CD4-positive, CD25-positive, alpha-beta regulatory T cell (primary cell): ENCODE measurements around the gene MLLT6. TPM values are rescaled to one million over a fixed set of nuclear protein-coding genes. Genes with fewer than 3 reads are reported as not detected.

ENCODE experiments used
- ATAC-seq, 2 donors: fragments of 150-1000 bp; cut with Tn5 transposase; one replicate each; pipeline ENCODE4 v1.10.0; 2021; ENCODE audit warnings: low read depth in 2 of 2, moderate number of reproducible peaks in 2 of 2, moderate library complexity in 1 of 2
- DNase-seq, 3 donors: peaks; one replicate each; pipeline versions ENCODE4 v3.0.0 to v3.0.0-alpha.2; 2012 to 2022; ENCODE audit warnings: mixed read lengths in 1 of 3
- H3K27ac ChIP-seq: one replicate; pipeline ENCODE4 v1.7.0; 2013; ENCODE audit warnings: mild to moderate bottlenecking, low read length; ENCODE audit not compliant: insufficient read depth, poor library complexity, severe bottlenecking
- H3K27me3 ChIP-seq: one replicate; pipeline ENCODE4 v1.7.0; 2013; ENCODE audit warnings: low read length; ENCODE audit not compliant: control insufficient read depth, insufficient read depth
- H3K36me3 ChIP-seq: one replicate; pipeline ENCODE4 v1.7.0; 2013; ENCODE audit warnings: mild to moderate bottlenecking, low read length, moderate library complexity; ENCODE audit not compliant: control insufficient read depth, insufficient read depth
- H3K4me1 ChIP-seq: 2 replicates; pipeline ENCODE4 v1.7.0; 2013; ENCODE audit warnings: mild to moderate bottlenecking, low read length; ENCODE audit not compliant: insufficient read depth, control insufficient read depth, poor library complexity, severe bottlenecking
- H3K4me3 ChIP-seq: one replicate; pipeline ENCODE4 v1.7.0; 2013; ENCODE audit warnings: low read depth, mild to moderate bottlenecking, low read length, moderate library complexity
- H3K9me3 ChIP-seq, 2 experiments: 1 replicate in 1 of 2; 2 replicates in 1 of 2; pipeline ENCODE4 v1.7.0; 2013; ENCODE audit warnings: low read length in 2 of 2, mild to moderate bottlenecking in 1 of 2, moderate library complexity in 1 of 2; ENCODE audit not compliant: control insufficient read depth in 2 of 2
- H3K27ac Mint-ChIP-seq, 3 donors: one replicate each; pipeline ENCODE4 v1.8.0; 2020 to 2022; ENCODE audit warnings: mild to moderate bottlenecking in 3 of 3, mixed read lengths in 3 of 3, moderate library complexity in 2 of 3
- H3K27me3 Mint-ChIP-seq: one replicate; pipeline ENCODE4 v1.8.0; 2022; ENCODE audit warnings: mild to moderate bottlenecking, mixed read lengths
- H3K36me3 Mint-ChIP-seq: one replicate; pipeline ENCODE4 v1.8.0; 2020; ENCODE audit warnings: mixed read lengths
- H3K4me1 Mint-ChIP-seq, 4 donors: one replicate each; pipeline ENCODE4 v1.8.0; 2020 to 2022; ENCODE audit warnings: mixed read lengths in 4 of 4, mild to moderate bottlenecking in 1 of 4
- H3K4me3 Mint-ChIP-seq, 4 donors: one replicate each; pipeline ENCODE4 v1.8.0; 2020 to 2022; ENCODE audit warnings: mild to moderate bottlenecking in 4 of 4, mixed read lengths in 4 of 4, moderate library complexity in 3 of 4
- H3K9me3 Mint-ChIP-seq, 7 donors: one replicate each; pipeline ENCODE4 v1.8.0; 2020 to 2022; ENCODE audit warnings: mixed read lengths in 7 of 7, mild to moderate bottlenecking in 3 of 7, moderate library complexity in 2 of 7
- polyA plus RNA-seq, 4 donors: library from polyadenylated mRNA; unstranded; fragments of 300-500 nt; fragmentation: Illumina TruSeq; gene quantifications; one replicate each; pipeline ENCODE4 v1.2.3, GENCODE V29; 2021
- total RNA-seq: library from RNA; stranded (reverse); gene quantifications from one replicate; pipeline ENCODE4 v1.2.3, GENCODE V29; 2022

The MLLT6 gene
- total RNA-seq = 361 TPM
- 1 to 10 TPM; 5.2 to 6.8 (median 6.6) TPM for polyA plus RNA-seq

GRCh38 chr17:38704606-38705522, at the start of gene MLLT6:
TSS of gene MLLT6 (plus strand) at chr17:38705273. CDS start at chr17:38705633, 360 bp downstream.
- Mint-ChIP-seq H3K36me3 (peaks cover 15% of the 10 kb centered on the region), H3K4me1 (peaks cover 12 to 63% (median 30%) of the 10 kb centered on the region in 4 donors), H3K4me3 (peak within 1 kb of the TSS; percentile 97 to 100 (median 98)), H3K27ac (peak within 1 kb of the TSS; percentile 96 to 100 (median 99)), H3K9me3 (peaks cover 0 to 3% (median 0%) of the 10 kb centered on the region in 7 donors), H3K27me3 (no peaks in the 10 kb centered on the region)
- Histone ChIP-seq H3K9me3 (no peaks in the 10 kb centered on the region), H3K4me1 (peaks cover 70% of the 10 kb centered on the region), H3K27me3 (no peaks in the 10 kb centered on the region), H3K4me3 (peak within 1 kb of the TSS; percentile 91), H3K36me3 (peaks cover 19% of the 10 kb centered on the region), H3K27ac (peak within 1 kb of the TSS; percentile 98)
- ATAC-seq (peak; percentile 48 to 50), DNase-seq (peak; percentile 76 to 84 (median 83))

GRCh38 chr17:38656959-38657823, 47.9 kb upstream of the MLLT6 start:
- H3K27ac Mint-ChIP-seq = peak overlapping the region in 1 of 3 donors; percentile 75
- DNase-seq = no peak
- H3K36me3 ChIP-seq = no peaks in the 10 kb centered on the region
- H3K4me3 ChIP-seq = no peak overlapping the region
- peaks cover 27% of the 10 kb centered on the region for H3K27me3 Mint-ChIP-seq
- H3K4me1 Mint-ChIP-seq = peaks cover 0 to 14% (median 0%) of the 10 kb centered on the region in 4 donors
- peaks cover 9% of the 10 kb centered on the region for H3K4me1 ChIP-seq
- no peak overlapping the region for H3K4me3 Mint-ChIP-seq
- H3K9me3 ChIP-seq = no peaks in the 10 kb centered on the region
- H3K27ac ChIP-seq = no peak overlapping the region
- H3K9me3 Mint-ChIP-seq = peaks cover 0 to 3% (median 0%) of the 10 kb centered on the region in 7 donors
- no peaks in the 10 kb centered on the region for H3K27me3 ChIP-seq
- no peaks in the 10 kb centered on the region for H3K36me3 Mint-ChIP-seq
- peak in 1 of 2 donors; percentile 62 for ATAC-seq

- peaks cover 31% of the 10 kb centered on the region for H3K27me3 Mint-ChIP-seq
- DNase-seq (no peak), ATAC-seq (no peak)
- no peaks in the 10 kb centered on the region for H3K36me3 ChIP-seq
- H3K36me3 Mint-ChIP-seq = no peaks in the 10 kb centered on the region
- H3K4me1 Mint-ChIP-seq = peaks cover 0 to 14% (median 0%) of the 10 kb centered on the region in 4 donors
- H3K27ac Mint-ChIP-seq = peak overlapping the region in 1 of 3 donors; percentile 14
- H3K9me3 ChIP-seq = no peaks in the 10 kb centered on the region
- no peaks in the 10 kb centered on the region for H3K27me3 ChIP-seq
- no peak overlapping the region for H3K4me3 ChIP-seq
- H3K4me1 ChIP-seq = peaks cover 9% of the 10 kb centered on the region
- peaks cover 0 to 3% (median 0%) of the 10 kb centered on the region in 7 donors for H3K9me3 Mint-ChIP-seq
- peak overlapping the region in 1 of 4 donors; percentile 4 for H3K4me3 Mint-ChIP-seq
- no peak overlapping the region for H3K27ac ChIP-seq
These were observed 47.0 kb upstream of the MLLT6 start for GRCh38 chr17:38657824-38658740.

- H3K27me3 Mint-ChIP-seq = peaks cover 23% of the 10 kb centered on the region
- H3K9me3 ChIP-seq = no peaks in the 10 kb centered on the region
- H3K27ac ChIP-seq = no peak overlapping the region
- ATAC-seq (no peak), DNase-seq (no peak)
- H3K27me3 ChIP-seq = no peaks in the 10 kb centered on the region
- peaks cover 9% of the 10 kb centered on the region for H3K4me1 ChIP-seq
- H3K27ac Mint-ChIP-seq = no peak overlapping the region
- peak overlapping the region in 1 of 4 donors; percentile 4 for H3K4me3 Mint-ChIP-seq
- H3K36me3 Mint-ChIP-seq = no peaks in the 10 kb centered on the region
- peaks cover 0 to 13% (median 0%) of the 10 kb centered on the region in 4 donors for H3K4me1 Mint-ChIP-seq
- H3K9me3 Mint-ChIP-seq = peaks cover 0 to 3% (median 0%) of the 10 kb centered on the region in 7 donors
- H3K4me3 ChIP-seq = no peak overlapping the region
- H3K36me3 ChIP-seq = no peaks in the 10 kb centered on the region
These were observed 46.2 kb upstream of the MLLT6 start for GRCh38 chr17:38658741-38659345.

GRCh38 chr17:38659415-38659814, 45.7 kb upstream of the MLLT6 start:
- Mint-ChIP-seq H3K27ac (no peak overlapping the region), H3K27me3 (peaks cover 20% of the 10 kb centered on the region), H3K36me3 (no peaks in the 10 kb centered on the region), H3K4me1 (peaks cover 0 to 10% (median 0%) of the 10 kb centered on the region in 4 donors), H3K4me3 (no peak overlapping the region), H3K9me3 (peaks cover 0 to 3% (median 0%) of the 10 kb centered on the region in 7 donors)
- H3K27me3 ChIP-seq = peaks cover under 1% of the 10 kb centered on the region
- no peak overlapping the region for H3K4me3 ChIP-seq
- H3K36me3 ChIP-seq = no peaks in the 10 kb centered on the region
- ATAC-seq (no peak), DNase-seq (no peak)
- H3K4me1 ChIP-seq = peaks cover 6% of the 10 kb centered on the region
- H3K9me3 ChIP-seq = no peaks in the 10 kb centered on the region
- no peak overlapping the region for H3K27ac ChIP-seq

GRCh38 chr17:38660097-38661025, 44.7 kb upstream of the MLLT6 start:
- no peaks in the 10 kb centered on the region for H3K9me3 Mint-ChIP-seq
- peaks cover 0 to 6% (median 0%) of the 10 kb centered on the region in 4 donors for H3K4me1 Mint-ChIP-seq
- DNase-seq = no peak
- no peaks in the 10 kb centered on the region for H3K4me1 ChIP-seq
- peaks cover 22% of the 10 kb centered on the region for H3K27me3 Mint-ChIP-seq
- no peak overlapping the region for H3K4me3 ChIP-seq
- H3K36me3 Mint-ChIP-seq = no peaks in the 10 kb centered on the region
- no peak overlapping the region for H3K4me3 Mint-ChIP-seq
- H3K27ac ChIP-seq = no peak overlapping the region
- H3K9me3 ChIP-seq = no peaks in the 10 kb centered on the region
- no peak for ATAC-seq
- H3K27ac Mint-ChIP-seq = no peak overlapping the region
- no peaks in the 10 kb centered on the region for H3K36me3 ChIP-seq
- peaks cover 2% of the 10 kb centered on the region for H3K27me3 ChIP-seq
